ENCODE data around the gene LDLRAD1.

DNA sequence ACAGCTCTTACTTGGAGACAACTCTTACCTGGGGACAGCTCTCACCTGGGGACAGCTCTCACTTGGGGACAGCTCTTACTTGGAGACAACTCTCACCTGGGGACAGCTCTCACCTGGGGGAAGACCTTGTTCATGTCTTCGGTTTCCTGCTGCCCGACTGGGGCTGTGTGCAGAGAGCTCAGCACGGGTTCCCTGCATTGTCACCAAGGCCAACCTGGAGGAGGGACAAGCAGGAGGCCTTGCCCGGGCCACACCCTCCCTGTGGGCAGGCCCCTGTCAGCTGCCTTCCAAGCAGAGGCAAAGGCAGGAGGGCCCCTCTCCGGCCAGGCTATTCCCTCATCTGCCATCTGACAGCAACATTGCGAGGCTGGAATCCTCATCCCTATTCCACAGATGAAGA, at the start of gene LDLRAD1:
- TF ChIP-seq, protein P1, sequence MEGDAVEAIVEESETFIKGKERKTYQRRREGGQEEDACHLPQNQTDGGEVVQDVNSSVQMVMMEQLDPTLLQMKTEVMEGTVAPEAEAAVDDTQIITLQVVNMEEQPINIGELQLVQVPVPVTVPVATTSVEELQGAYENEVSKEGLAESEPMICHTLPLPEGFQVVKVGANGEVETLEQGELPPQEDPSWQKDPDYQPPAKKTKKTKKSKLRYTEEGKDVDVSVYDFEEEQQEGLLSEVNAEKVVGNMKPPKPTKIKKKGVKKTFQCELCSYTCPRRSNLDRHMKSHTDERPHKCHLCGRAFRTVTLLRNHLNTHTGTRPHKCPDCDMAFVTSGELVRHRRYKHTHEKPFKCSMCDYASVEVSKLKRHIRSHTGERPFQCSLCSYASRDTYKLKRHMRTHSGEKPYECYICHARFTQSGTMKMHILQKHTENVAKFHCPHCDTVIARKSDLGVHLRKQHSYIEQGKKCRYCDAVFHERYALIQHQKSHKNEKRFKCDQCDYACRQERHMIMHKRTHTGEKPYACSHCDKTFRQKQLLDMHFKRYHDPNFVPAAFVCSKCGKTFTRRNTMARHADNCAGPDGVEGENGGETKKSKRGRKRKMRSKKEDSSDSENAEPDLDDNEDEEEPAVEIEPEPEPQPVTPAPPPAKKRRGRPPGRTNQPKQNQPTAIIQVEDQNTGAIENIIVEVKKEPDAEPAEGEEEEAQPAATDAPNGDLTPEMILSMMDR (IDR thresholded peaks at IDR 0.05) = no peak
- no peak for TF ChIP-seq REST (IDR thresholded peaks at IDR 0.05; ENCODE audit: insufficient read depth in 1 of 2, low read depth in 2 of 2, low read length in 1 of 2)

Measured in Panc1 (cell line).